SK-N-SH (cell line): ENCODE results near the gene UPP1. TPM values are rescaled to one million over a fixed set of nuclear protein-coding genes. Genes with fewer than 3 reads are reported as not detected.
A peak's percentile ranks its signal among the peaks of the same experiment; 100 is the strongest.

Experiments
- CTCF ChIA-PET: fragments of 300-600, 350-600 bp; formaldehyde crosslinking; extraction: SDS; loops from one replicate; lab custom pipeline; 2021; lab: Yijun Ruan, JAX
- POLR2A ChIA-PET: fragments of 350-600 bp; sonication (Branson Sonifier 250); formaldehyde crosslinking; extraction: SDS; loops from one replicate; lab custom pipeline; 2020; ENCODE audit warnings: antibody characterized with exemption, inconsistent platforms; lab: Yijun Ruan, JAX
- DNase-seq: peaks from one replicate; pipeline ENCODE4 v3.0.0; 2012
- H2AFZ ChIP-seq: fragments of 200-600 bp; sonication (generic); 2 replicates; pipeline ENCODE4 v1.8.1; 2016; ENCODE audit warnings: antibody characterized with exemption, mild to moderate bottlenecking, low read depth
- H3F3A ChIP-seq: fragments of 200-600 bp; sonication (generic); replicated peaks from 2 replicates; pipeline ENCODE3; 2016; ENCODE audit warnings: antibody characterized with exemption, mild to moderate bottlenecking; ENCODE audit not compliant: insufficient read depth
- H3K27ac ChIP-seq, 2 experiments: fragments of 200-500 bp in 1 of 2; fragments of 200-600 bp in 1 of 2; sonication (Bioruptor generic) in 1 of 2; sonication (generic), shearing (Covaris generic) in 1 of 2; 2 replicates each; pipeline versions ENCODE4 v1.5.1 to v1.6.1; 2014 to 2016; ENCODE audit warnings: low read depth in 2 of 2, inconsistent platforms in 1 of 2, low read length in 1 of 2, mild to moderate bottlenecking in 1 of 2, mixed read lengths in 1 of 2
- H3K27me3 ChIP-seq: fragments of 200-600 bp; sonication (generic), shearing (Covaris generic); 2 replicates; pipeline ENCODE4 v1.6.1; 2016; ENCODE audit warnings: mixed run types; ENCODE audit not compliant: insufficient read depth
- H3K36me3 ChIP-seq, 2 experiments: fragments of 200-500 bp in 1 of 2; fragments of 200-600 bp in 1 of 2; sonication (Bioruptor generic) in 1 of 2; sonication (generic) in 1 of 2; replicated peaks in 1 of 2; 2 replicates each; pipeline versions ENCODE3 to v1.5.1; 2014 to 2016; ENCODE audit warnings: low read length in 1 of 2, mild to moderate bottlenecking in 1 of 2; ENCODE audit not compliant: insufficient read depth in 2 of 2, control insufficient read depth in 1 of 2
- H3K4me1 ChIP-seq, 2 experiments: fragments of 200-500 bp in 1 of 2; fragments of 200-600 bp in 1 of 2; sonication (Bioruptor generic) in 1 of 2; sonication (generic), shearing (Covaris generic) in 1 of 2; 2 replicates each; pipeline versions ENCODE4 v1.5.1 to v1.6.1; 2014 to 2016; ENCODE audit warnings: low read depth in 1 of 2, low read length in 1 of 2, mixed run types in 1 of 2; ENCODE audit not compliant: insufficient read depth in 2 of 2, control insufficient read depth in 1 of 2
- H3K4me2 ChIP-seq: fragments of 200-600 bp; sonication (generic), shearing (Covaris generic); 2 replicates; pipeline ENCODE4 v1.6.1; 2017; ENCODE audit warnings: mixed run types
- H3K4me3 ChIP-seq, 2 experiments: fragments of 200-500 bp in 1 of 2; fragments of 200-600 bp in 1 of 2; sonication (Bioruptor generic) in 1 of 2; sonication (generic), shearing (Covaris generic) in 1 of 2; 2 replicates each; pipeline versions ENCODE4 v1.5.1 to v1.8.1; 2014 to 2016; ENCODE audit warnings: low read depth in 2 of 2, inconsistent platforms in 1 of 2, low read length in 1 of 2, mild to moderate bottlenecking in 1 of 2, mixed read lengths in 1 of 2, moderate library complexity in 1 of 2
- H3K79me2 ChIP-seq: fragments of 200-600 bp; sonication (generic); 2 replicates; pipeline ENCODE4 v1.8.1; 2017; ENCODE audit warnings: mild to moderate bottlenecking; ENCODE audit not compliant: insufficient read depth
- H3K9ac ChIP-seq: fragments of 200-600 bp; sonication (generic); 2 replicates; pipeline ENCODE4 v1.6.1; 2017; ENCODE audit warnings: mixed run types
- H3K9me2 ChIP-seq: fragments of 200-600 bp; sonication (generic); 2 replicates; pipeline ENCODE4 v1.6.1; 2017; ENCODE audit warnings: mixed run types
- H3K9me3 ChIP-seq: fragments of 200-600 bp; sonication (generic); 2 replicates; pipeline ENCODE4 v1.6.1; 2017; ENCODE audit warnings: mixed run types, mild to moderate bottlenecking, moderate library complexity
- H4K20me1 ChIP-seq: fragments of 200-600 bp; sonication (generic); 2 replicates; pipeline ENCODE4 v1.6.1; 2017; ENCODE audit warnings: mild to moderate bottlenecking, mixed run types; ENCODE audit not compliant: insufficient read depth
- CHD2 ChIP-seq: fragments of 150-350 bp; IDR thresholded peaks from 2 replicates; pipeline ENCODE4 v1.6.1; 2018; ENCODE audit warnings: low read length; ENCODE audit not compliant: partially characterized antibody
- EP300 ChIP-seq, 2 experiments: IDR thresholded peaks; 2 replicates each; pipeline versions ENCODE4 v1.4.0 to v1.6.1; 2012; ENCODE audit warnings: borderline replicate concordance in 1 of 2, low read depth in 1 of 2, low read length in 1 of 2
- EZH2phosphoT487 ChIP-seq: fragments of 200-600 bp; sonication (generic); IDR thresholded peaks from 2 replicates; pipeline ENCODE4 v1.6.1; 2017; ENCODE audit warnings: low read depth, mixed run types, mild to moderate bottlenecking, antibody characterized with exemption, moderate library complexity, borderline replicate concordance
- FOSL2 ChIP-seq: IDR thresholded peaks from 2 replicates; pipeline ENCODE4 v1.4.0; 2012; ENCODE audit warnings: low read depth, mild to moderate bottlenecking, moderate library complexity, borderline replicate concordance
- FOXJ3 ChIP-seq: sonication (generic); formaldehyde crosslinking; IDR thresholded peaks from 2 replicates; pipeline ENCODE4 v1.5.1; 2020; ENCODE audit warnings: mild to moderate bottlenecking, missing genetic modification reagents
- GABPA ChIP-seq: IDR thresholded peaks from 2 replicates; pipeline ENCODE4 v1.4.0; 2012; ENCODE audit warnings: low read depth, mild to moderate bottlenecking
- MEF2A ChIP-seq: IDR thresholded peaks from 2 replicates; pipeline ENCODE4 v1.4.0; 2012; ENCODE audit warnings: low read depth, borderline replicate concordance
- MXI1 ChIP-seq: IDR thresholded peaks from 2 replicates; pipeline ENCODE4 v1.6.1; 2012; ENCODE audit warnings: mild to moderate bottlenecking, low read depth, low read length, improper control_type of control experiment
- NFIC ChIP-seq: IDR thresholded peaks from 2 replicates; pipeline ENCODE4 v1.4.0; 2012; ENCODE audit warnings: borderline replicate concordance
- NRF1 ChIP-seq: IDR thresholded peaks from 2 replicates; pipeline ENCODE4 v1.6.1; 2012; ENCODE audit warnings: low read depth, mild to moderate bottlenecking, low read length
- RCOR1 ChIP-seq: fragments of 150-350 bp; IDR thresholded peaks from 2 replicates; pipeline ENCODE4 v1.6.1; 2017; ENCODE audit warnings: antibody characterized with exemption, low read length
- RXRA ChIP-seq: IDR thresholded peaks from 2 replicates; pipeline ENCODE4 v1.4.0; 2012; ENCODE audit warnings: low read depth, mild to moderate bottlenecking, borderline replicate concordance
- SIN3A ChIP-seq: IDR thresholded peaks from 2 replicates; pipeline ENCODE4 v1.6.1; 2012; ENCODE audit warnings: low read depth, mild to moderate bottlenecking, low read length, moderate library complexity, borderline replicate concordance
- SMC3 ChIP-seq: IDR thresholded peaks from 2 replicates; pipeline ENCODE4 v1.6.1; 2012; ENCODE audit warnings: low read depth, low read length, improper control_type of control experiment
- TAF1 ChIP-seq: IDR thresholded peaks from 2 replicates; pipeline ENCODE4 v1.6.1; 2012; ENCODE audit warnings: low read depth, mild to moderate bottlenecking, low read length, moderate library complexity, borderline replicate concordance
- TEAD4 ChIP-seq: IDR thresholded peaks from 2 replicates; pipeline ENCODE4 v1.4.0; 2012; ENCODE audit warnings: mild to moderate bottlenecking, borderline replicate concordance; ENCODE audit not compliant: insufficient read depth
- YY1 ChIP-seq: IDR thresholded peaks from 2 replicates; pipeline ENCODE4 v1.4.0; 2012; ENCODE audit warnings: low read depth, mild to moderate bottlenecking
- WGBS: methylation state at CpG from one replicate; pipeline ENCODE4 v1.1.6; 2017; ENCODE audit warnings: low lambda C conversion rate; 5-methylcytosine and 5-hydroxymethylcytosine counted together
- polyA plus RNA-seq, 3 experiments: library from polyadenylated mRNA; depleted of rRNA; stranded (reverse); fragments of >200 nt; gene quantifications; 2 replicates each; pipeline ENCODE4 v1.2.3, GENCODE V29; 2012
- TF ChIP-seq, protein P1 (sequence below): IDR thresholded peaks from 2 replicates; pipeline ENCODE4 v1.4.0; 2012; ENCODE audit warnings: low read depth
- TF ChIP-seq, protein P2 (sequence below): fragments of 150-350 bp; IDR thresholded peaks from 2 replicates; pipeline ENCODE4 v1.6.1; 2017; ENCODE audit warnings: antibody characterized with exemption, low read length, low read depth, borderline replicate concordance
- TF ChIP-seq, protein P3 (sequence below): IDR thresholded peaks from 2 replicates; pipeline ENCODE4 v1.4.0; 2012; ENCODE audit warnings: low read depth, borderline replicate concordance
- TF ChIP-seq, protein P4 (sequence below): IDR thresholded peaks from 2 replicates; pipeline ENCODE4; 2012
- TF ChIP-seq, protein P5 (sequence below): fragments of 200-600 bp; sonication (generic); IDR thresholded peaks from 2 replicates; pipeline ENCODE4 v1.6.1; 2017; ENCODE audit warnings: antibody characterized with exemption, mild to moderate bottlenecking, moderate library complexity
- TF ChIP-seq, protein P6 (sequence below): IDR thresholded peaks from 2 replicates; pipeline ENCODE4 v1.4.0; 2012; ENCODE audit warnings: low read depth, borderline replicate concordance

Gene UPP1
- polyA plus RNA-seq, 1 of the 3 experiments (the other 2 are of a cell fraction): 56.9 TPM

DNA sequence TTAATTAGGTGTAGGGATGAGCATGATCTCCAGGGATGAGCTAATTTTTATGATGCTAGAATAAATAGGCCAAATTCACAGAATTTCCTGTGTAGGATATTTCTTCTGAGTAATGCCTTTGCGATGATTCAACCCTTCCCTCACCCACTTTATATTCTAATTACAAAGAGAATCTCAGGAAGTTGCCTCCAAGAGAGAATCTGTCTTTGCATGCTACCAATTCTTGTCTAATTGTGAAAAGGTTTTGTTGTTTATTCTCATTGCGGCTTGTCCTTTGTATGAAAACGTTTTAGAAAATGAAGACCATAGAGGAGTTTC lies 47.5 kb upstream of the UPP1 start (continued):
- TF ChIP-seq FOXJ3 (CRISPR knock-in tag) (no peak), NFIC (peak; percentile 25; the same call in 1 of the 2 replicates), YY1 (no peak), TEAD4 (no peak), SMC3 (no peak), FOSL2 (peak; percentile 79; the same call in 1 of the 2 replicates)
- TF ChIP-seq, protein P1, sequence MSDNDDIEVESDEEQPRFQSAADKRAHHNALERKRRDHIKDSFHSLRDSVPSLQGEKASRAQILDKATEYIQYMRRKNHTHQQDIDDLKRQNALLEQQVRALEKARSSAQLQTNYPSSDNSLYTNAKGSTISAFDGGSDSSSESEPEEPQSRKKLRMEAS: no peak
- TF ChIP-seq, protein P2, sequence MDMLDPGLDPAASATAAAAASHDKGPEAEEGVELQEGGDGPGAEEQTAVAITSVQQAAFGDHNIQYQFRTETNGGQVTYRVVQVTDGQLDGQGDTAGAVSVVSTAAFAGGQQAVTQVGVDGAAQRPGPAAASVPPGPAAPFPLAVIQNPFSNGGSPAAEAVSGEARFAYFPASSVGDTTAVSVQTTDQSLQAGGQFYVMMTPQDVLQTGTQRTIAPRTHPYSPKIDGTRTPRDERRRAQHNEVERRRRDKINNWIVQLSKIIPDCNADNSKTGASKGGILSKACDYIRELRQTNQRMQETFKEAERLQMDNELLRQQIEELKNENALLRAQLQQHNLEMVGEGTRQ: no peak
- TF ChIP-seq, all 33 proteins: peak for 5

DNA sequence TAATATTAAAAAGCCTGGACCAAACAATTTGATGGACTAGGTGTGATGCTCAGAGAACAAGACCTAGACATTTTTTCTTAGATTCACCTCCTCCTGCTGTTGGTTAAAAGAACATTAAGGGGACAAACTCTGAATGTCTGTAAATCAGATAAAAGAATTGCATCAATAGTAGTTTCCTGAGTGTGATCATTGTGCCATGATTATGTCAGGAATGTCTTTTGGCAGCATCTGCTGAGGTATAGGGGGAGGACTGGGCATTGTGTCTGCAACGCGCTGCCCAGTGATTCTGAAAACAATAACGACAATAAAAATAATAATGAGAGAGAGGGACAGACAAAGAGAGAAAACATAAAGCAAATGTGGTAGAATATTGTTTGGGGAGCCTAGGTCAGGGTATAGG lies 46.8 kb upstream of the UPP1 start:
- peak overlapping the region; percentile 41; the same call in 1 of the 2 replicates for H2AFZ ChIP-seq
- H3F3A ChIP-seq: peaks cover 20% of the 10 kb centered on the region
- POLR2A ChIA-PET: interaction anchor here (1.3 kb wide), 1 partner anchor 67 kb away, joined by 3 read pairs; no protein-coding TSS in a partner anchor
- H3K79me2 ChIP-seq: no peaks in the 10 kb centered on the region
- H3K4me1 ChIP-seq: peaks cover 2 to 25% of the 10 kb centered on the region in 2 experiments; a peak in 3 of 4 replicates
- H3K27me3 ChIP-seq: no peaks in the 10 kb centered on the region
- H3K4me2 ChIP-seq: peak overlapping the region; percentile 46
- no peaks in the 10 kb centered on the region for H3K9me3 ChIP-seq
- H4K20me1 ChIP-seq: no peaks in the 10 kb centered on the region
- DNase-seq: no peak
- H3K9ac ChIP-seq: peak overlapping the region; percentile 54
- H3K9me2 ChIP-seq: no peaks in the 10 kb centered on the region
- CTCF ChIA-PET: interaction anchor here (1.0 kb wide), 1 partner anchor 68 kb away, joined by 3 read pairs; no protein-coding TSS in a partner anchor
- WGBS: 9% methylated on average over 3 of the region's 3 CpGs
- H3K36me3 ChIP-seq: no peaks in the 10 kb centered on the region
- H3K4me3 ChIP-seq: peak overlapping the region in 1 of 2 experiments; percentile 6; a peak in 1 of 4 replicates
- peak overlapping the region; percentile 43 to 87; a peak in 3 of 4 replicates for H3K27ac ChIP-seq
- TF ChIP-seq SIN3A (no peak), MEF2A (no peak), RXRA (no peak), MXI1 (no peak), FOXJ3 (CRISPR knock-in tag) (no peak), TAF1 (no peak), TEAD4 (peak; percentile 74; the same call in 1 of the 2 replicates), CHD2 (no peak), RCOR1 (no peak), EZH2phosphoT487 (no peak), SMC3 (no peak), EP300 (IDR thresholded peaks at IDR 0.05; ENCODE audit: borderline replicate concordance in 1 of 2, low read depth in 1 of 2, low read length in 1 of 2) (peak in 1 of 2 experiments; percentile 35; a peak in 1 of 4 replicates), GABPA (no peak), NRF1 (no peak)
- TF ChIP-seq, protein P2: no peak
- TF ChIP-seq, protein P3, sequence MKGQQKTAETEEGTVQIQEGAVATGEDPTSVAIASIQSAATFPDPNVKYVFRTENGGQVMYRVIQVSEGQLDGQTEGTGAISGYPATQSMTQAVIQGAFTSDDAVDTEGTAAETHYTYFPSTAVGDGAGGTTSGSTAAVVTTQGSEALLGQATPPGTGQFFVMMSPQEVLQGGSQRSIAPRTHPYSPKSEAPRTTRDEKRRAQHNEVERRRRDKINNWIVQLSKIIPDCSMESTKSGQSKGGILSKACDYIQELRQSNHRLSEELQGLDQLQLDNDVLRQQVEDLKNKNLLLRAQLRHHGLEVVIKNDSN: no peak
- TF ChIP-seq, protein P4, sequence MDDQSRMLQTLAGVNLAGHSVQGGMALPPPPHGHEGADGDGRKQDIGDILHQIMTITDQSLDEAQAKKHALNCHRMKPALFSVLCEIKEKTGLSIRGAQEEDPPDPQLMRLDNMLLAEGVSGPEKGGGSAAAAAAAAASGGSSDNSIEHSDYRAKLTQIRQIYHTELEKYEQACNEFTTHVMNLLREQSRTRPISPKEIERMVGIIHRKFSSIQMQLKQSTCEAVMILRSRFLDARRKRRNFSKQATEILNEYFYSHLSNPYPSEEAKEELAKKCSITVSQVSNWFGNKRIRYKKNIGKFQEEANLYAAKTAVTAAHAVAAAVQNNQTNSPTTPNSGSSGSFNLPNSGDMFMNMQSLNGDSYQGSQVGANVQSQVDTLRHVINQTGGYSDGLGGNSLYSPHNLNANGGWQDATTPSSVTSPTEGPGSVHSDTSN: peak; percentile 60; the same call in 1 of the 2 replicates
- TF ChIP-seq, protein P5, sequence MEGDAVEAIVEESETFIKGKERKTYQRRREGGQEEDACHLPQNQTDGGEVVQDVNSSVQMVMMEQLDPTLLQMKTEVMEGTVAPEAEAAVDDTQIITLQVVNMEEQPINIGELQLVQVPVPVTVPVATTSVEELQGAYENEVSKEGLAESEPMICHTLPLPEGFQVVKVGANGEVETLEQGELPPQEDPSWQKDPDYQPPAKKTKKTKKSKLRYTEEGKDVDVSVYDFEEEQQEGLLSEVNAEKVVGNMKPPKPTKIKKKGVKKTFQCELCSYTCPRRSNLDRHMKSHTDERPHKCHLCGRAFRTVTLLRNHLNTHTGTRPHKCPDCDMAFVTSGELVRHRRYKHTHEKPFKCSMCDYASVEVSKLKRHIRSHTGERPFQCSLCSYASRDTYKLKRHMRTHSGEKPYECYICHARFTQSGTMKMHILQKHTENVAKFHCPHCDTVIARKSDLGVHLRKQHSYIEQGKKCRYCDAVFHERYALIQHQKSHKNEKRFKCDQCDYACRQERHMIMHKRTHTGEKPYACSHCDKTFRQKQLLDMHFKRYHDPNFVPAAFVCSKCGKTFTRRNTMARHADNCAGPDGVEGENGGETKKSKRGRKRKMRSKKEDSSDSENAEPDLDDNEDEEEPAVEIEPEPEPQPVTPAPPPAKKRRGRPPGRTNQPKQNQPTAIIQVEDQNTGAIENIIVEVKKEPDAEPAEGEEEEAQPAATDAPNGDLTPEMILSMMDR: no peak
- TF ChIP-seq, protein P6, sequence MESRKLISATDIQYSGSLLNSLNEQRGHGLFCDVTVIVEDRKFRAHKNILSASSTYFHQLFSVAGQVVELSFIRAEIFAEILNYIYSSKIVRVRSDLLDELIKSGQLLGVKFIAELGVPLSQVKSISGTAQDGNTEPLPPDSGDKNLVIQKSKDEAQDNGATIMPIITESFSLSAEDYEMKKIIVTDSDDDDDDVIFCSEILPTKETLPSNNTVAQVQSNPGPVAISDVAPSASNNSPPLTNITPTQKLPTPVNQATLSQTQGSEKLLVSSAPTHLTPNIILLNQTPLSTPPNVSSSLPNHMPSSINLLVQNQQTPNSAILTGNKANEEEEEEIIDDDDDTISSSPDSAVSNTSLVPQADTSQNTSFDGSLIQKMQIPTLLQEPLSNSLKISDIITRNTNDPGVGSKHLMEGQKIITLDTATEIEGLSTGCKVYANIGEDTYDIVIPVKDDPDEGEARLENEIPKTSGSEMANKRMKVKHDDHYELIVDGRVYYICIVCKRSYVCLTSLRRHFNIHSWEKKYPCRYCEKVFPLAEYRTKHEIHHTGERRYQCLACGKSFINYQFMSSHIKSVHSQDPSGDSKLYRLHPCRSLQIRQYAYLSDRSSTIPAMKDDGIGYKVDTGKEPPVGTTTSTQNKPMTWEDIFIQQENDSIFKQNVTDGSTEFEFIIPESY: no peak; the same call in 1 of the 2 replicates
